HepG2 (cell line): ENCODE results near the gene SSC4D. TPM values are rescaled to one million over a fixed set of nuclear protein-coding genes. Genes with fewer than 3 reads are reported as not detected.

ENCODE experiments used
- ASH2L ChIP-seq: fragments of 300-600, 200-600 bp; sonication (generic); IDR thresholded peaks from 2 replicates; pipeline ENCODE4 v1.7.0; 2017; ENCODE audit warnings: low read depth, mild to moderate bottlenecking, moderate library complexity, mixed read lengths, low read length; ENCODE audit not compliant: insufficient read length
- GTF2F1 ChIP-seq: fragments of 150-350 bp; IDR thresholded peaks from 2 replicates; pipeline ENCODE4 v1.6.1; 2014; ENCODE audit warnings: low read length
- IKZF4 ChIP-seq: sonication (generic); formaldehyde crosslinking; IDR thresholded peaks from 2 replicates; pipeline ENCODE4 v1.5.1; 2020; ENCODE audit warnings: borderline replicate concordance, mild to moderate bottlenecking, low read depth, missing genetic modification reagents; ENCODE audit errors: not compliant biosample characterization
- MAFK ChIP-seq, 2 experiments: IDR thresholded peaks in 1 of 2; conservative IDR thresholded peaks in 1 of 2; 2 replicates each; pipeline ENCODE4 v1.6.1; 2011; ENCODE audit warnings: improper control_type of control experiment in 2 of 2, low read length in 2 of 2
- MTA1 ChIP-seq: sonication (generic); formaldehyde crosslinking; IDR thresholded peaks from 2 replicates; pipeline ENCODE4 v1.4.0; 2020; ENCODE audit warnings: missing genetic modification reagents, mild to moderate bottlenecking, borderline replicate concordance
- NKX3-1 ChIP-seq: sonication (generic); formaldehyde crosslinking; IDR thresholded peaks from 2 replicates; pipeline ENCODE4 v1.5.0; 2020; ENCODE audit warnings: missing genetic modification reagents
- SALL1 ChIP-seq: sonication (generic); formaldehyde crosslinking; IDR thresholded peaks from 2 replicates; pipeline ENCODE4 v1.8.0; 2022; ENCODE audit warnings: mild to moderate bottlenecking, missing genetic modification reagents
- SMYD3 ChIP-seq: sonication (generic); formaldehyde crosslinking; IDR thresholded peaks from 2 replicates; pipeline ENCODE4 v1.8.1; 2023; ENCODE audit warnings: mild to moderate bottlenecking, missing genetic modification reagents
- SNAPC4 ChIP-seq: sonication (generic); formaldehyde crosslinking; IDR thresholded peaks from 2 replicates; pipeline ENCODE4 v1.4.0; 2020; ENCODE audit warnings: mild to moderate bottlenecking, missing genetic modification reagents
- SOX6 ChIP-seq, 2 experiments: fragments of 450-650 bp in 1 of 2; sonication (generic) in 1 of 2; formaldehyde crosslinking in 1 of 2; IDR thresholded peaks; 2 replicates each; pipeline versions ENCODE4 v1.4.0 to v1.6.1; 2017 to 2020; ENCODE audit warnings: antibody characterized with exemption in 1 of 2, mild to moderate bottlenecking in 1 of 2, missing genetic modification reagents in 1 of 2
- SUZ12 ChIP-seq: fragments of 150-350 bp; IDR thresholded peaks from 2 replicates; pipeline ENCODE4 v1.6.1; 2014; ENCODE audit warnings: low read depth, low read length
- TGIF2 ChIP-seq: IDR thresholded peaks from 2 replicates; pipeline ENCODE4 v1.6.1; 2016; ENCODE audit warnings: control low read depth, missing compliant biosample characterization
- ZC3H13 ChIP-seq: sonication (generic); formaldehyde crosslinking; IDR thresholded peaks from 2 replicates; pipeline ENCODE4 v1.8.1; 2023; ENCODE audit warnings: mild to moderate bottlenecking, missing genetic modification reagents, moderate library complexity
- ZNF101 ChIP-seq: sonication (generic); formaldehyde crosslinking; IDR thresholded peaks from 2 replicates; pipeline ENCODE4 v1.4.0; 2020; ENCODE audit warnings: mild to moderate bottlenecking, low read depth, missing genetic modification reagents, borderline replicate concordance
- ZNF138 ChIP-seq: sonication (generic); formaldehyde crosslinking; IDR thresholded peaks from 2 replicates; pipeline ENCODE4 v1.5.0; 2020; ENCODE audit warnings: mild to moderate bottlenecking, low read depth, missing genetic modification reagents
- ZNF292 ChIP-seq: sonication (generic); formaldehyde crosslinking; IDR thresholded peaks from 2 replicates; pipeline ENCODE4 v1.8.1; 2022; ENCODE audit warnings: mild to moderate bottlenecking, low read depth, missing genetic modification reagents, borderline replicate concordance
- ZNF430 ChIP-seq: sonication (generic); formaldehyde crosslinking; IDR thresholded peaks from 2 replicates; pipeline ENCODE4 v1.9.0; 2021; ENCODE audit warnings: mild to moderate bottlenecking, missing genetic modification reagents
- ZNF781 ChIP-seq: sonication (generic); formaldehyde crosslinking; IDR thresholded peaks from 2 replicates; pipeline ENCODE4 v1.5.1; 2020; ENCODE audit warnings: borderline replicate concordance, mild to moderate bottlenecking, missing genetic modification reagents; ENCODE audit errors: not compliant biosample characterization
- polyA plus RNA-seq, 8 experiments: library from polyadenylated mRNA; depleted of rRNA in 3 of 8; stranded (reverse) in 7 of 8; unstranded in 1 of 8; fragments of >200 nt; fragmentation: Illumina TruSeq in 4 of 8; extraction: Trizol in 4 of 8; gene quantifications; 2 replicates each; pipeline versions ENCODE4 v1.2.1 to v1.2.3, GENCODE V29; 2011 to 2016; ENCODE audit warnings: low read depth in 4 of 8, missing spikeins in 1 of 8, mixed read lengths in 1 of 8; ENCODE audit not compliant: insufficient read depth in 1 of 8
- total RNA-seq, 5 experiments: library from RNA; depleted of rRNA; stranded (reverse); fragments of >200 nt; fragmentation: Illumina TruSeq; extraction: Trizol; gene quantifications; 2 replicates each; pipeline ENCODE4 v1.2.3, GENCODE V29; 2016; ENCODE audit warnings: low read depth in 1 of 5
- TF ChIP-seq, protein P1 (sequence below): sonication (generic); formaldehyde crosslinking; IDR thresholded peaks from 2 replicates; pipeline ENCODE4 v1.8.0; 2022; ENCODE audit warnings: low read depth, missing genetic modification reagents

SSC4D gene
- total and polyA plus RNA-seq, 2 of the 13 experiments (the other 11 are each of a cell fraction or from before 2014, with no cell fraction given), result 33.3 to 63.8 TPM

- TF ChIP-seq ASH2L (peak; percentile 18), SNAPC4 (CRISPR knock-in tag) (no peak), MTA1 (CRISPR knock-in tag) (peak; percentile 40; the same call in 1 of the 2 replicates), ZNF101 (CRISPR knock-in tag) (no peak), SALL1 (CRISPR knock-in tag) (peak; percentile 49), ZNF138 (no peak), ZNF781 (no peak), SOX6 (IDR thresholded peaks at IDR 0.05) (no peak), SOX6 (CRISPR knock-in tag; IDR thresholded peaks at IDR 0.05) (0 out of 2 replicates have a peak, but pooled peaks have one; percentile 47), ZNF292 (CRISPR knock-in tag) (0 out of 2 replicates have a peak, but pooled peaks have one; percentile 42), ZNF430 (CRISPR knock-in tag) (no peak), ZC3H13 (no peak), MAFK (conservative IDR thresholded peaks at IDR 0.05 in 1 of 2, IDR thresholded peaks at IDR 0.05 in 1 of 2; ENCODE audit: low read length in 2 of 2) (no peak), TGIF2 (no peak), SMYD3 (CRISPR knock-in tag) (no peak), NKX3-1 (CRISPR knock-in tag) (no peak), GTF2F1 (no peak), IKZF4 (CRISPR knock-in tag) (no peak), SUZ12 (no peak)
- TF ChIP-seq, protein P1, sequence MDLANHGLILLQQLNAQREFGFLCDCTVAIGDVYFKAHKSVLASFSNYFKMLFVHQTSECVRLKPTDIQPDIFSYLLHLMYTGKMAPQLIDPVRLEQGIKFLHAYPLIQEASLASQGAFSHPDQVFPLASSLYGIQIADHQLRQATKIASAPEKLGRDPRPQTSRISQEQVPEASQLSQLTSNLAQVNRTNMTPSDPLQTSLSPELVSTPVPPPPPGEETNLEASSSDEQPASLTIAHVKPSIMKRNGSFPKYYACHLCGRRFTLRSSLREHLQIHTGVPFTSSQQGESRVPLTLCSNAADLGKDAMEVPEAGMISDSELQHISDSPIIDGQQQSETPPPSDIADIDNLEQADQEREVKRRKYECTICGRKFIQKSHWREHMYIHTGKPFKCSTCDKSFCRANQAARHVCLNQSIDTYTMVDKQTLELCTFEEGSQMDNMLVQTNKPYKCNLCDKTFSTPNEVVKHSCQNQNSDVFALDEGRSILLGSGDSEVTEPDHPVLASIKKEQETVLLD (CRISPR knock-in tag), result no peak
Observed at GRCh38 chr7:76343931-76344321, 65.6 kb downstream of the SSC4D start (continued).
